Measurements from ENCODE around the gene PRKG1.

DNA sequence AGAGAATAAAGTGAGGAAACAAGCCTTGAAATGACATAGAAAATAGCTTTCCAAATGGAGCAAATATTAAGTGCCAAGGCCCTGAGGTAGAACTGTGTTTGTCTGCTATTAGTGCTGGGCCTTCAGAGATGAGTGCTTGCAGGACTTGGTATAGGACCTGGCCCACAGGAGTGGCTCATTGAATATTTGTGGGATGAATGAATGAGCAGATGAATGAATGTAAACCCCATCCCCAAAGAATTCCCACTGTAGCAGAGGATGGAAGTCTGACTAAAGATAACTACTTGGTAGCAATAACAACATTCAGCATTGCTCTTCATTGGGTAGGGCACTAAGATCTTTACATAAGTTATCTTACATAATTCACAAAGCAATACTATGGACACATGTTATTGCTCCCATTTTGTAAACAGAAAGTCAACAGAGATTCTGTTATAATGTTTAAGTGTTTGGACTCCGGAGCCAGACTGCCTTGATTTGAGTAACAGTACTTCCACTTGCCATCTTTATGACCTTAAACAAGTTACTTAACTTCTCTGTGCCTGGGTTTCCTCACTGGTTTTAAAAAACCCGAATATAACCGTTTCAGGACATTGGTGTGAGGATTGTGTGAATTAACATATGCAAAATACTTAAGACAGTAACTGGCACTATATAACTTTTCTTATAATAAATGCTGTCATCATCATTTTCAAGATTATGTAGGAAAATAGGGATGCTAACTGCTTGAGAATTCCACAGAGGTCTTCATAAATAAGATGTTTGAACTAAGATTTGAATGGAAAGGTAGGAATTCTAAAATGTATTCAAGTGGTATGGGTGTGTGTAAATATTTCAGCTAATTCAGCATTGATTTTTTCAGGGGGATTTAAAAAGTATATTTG is 141.9 kb downstream of the PRKG1 start:
- TF ChIP-seq CTCF (conservative IDR thresholded peaks at IDR 0.05 in 1 of 2, IDR thresholded peaks at IDR 0.05 in 1 of 2; ENCODE audit: extremely low read depth in 1 of 2, insufficient read depth in 1 of 2, low read depth in 1 of 2, low read length in 2 of 2), result no peak
- no peak for TF ChIP-seq EZH2 (IDR thresholded peaks at IDR 0.05; ENCODE audit: borderline replicate concordance, low read length)
